Neural cell (in vitro differentiated cells): ENCODE data around the gene KCTD2. TPM values are rescaled to one million over a fixed set of nuclear protein-coding genes. Genes with fewer than 3 reads are reported as not detected.

Experiments
- H2AFZ ChIP-seq: fragments of 200-600, 300-800 bp; sonication (generic), shearing (Covaris generic); 2 replicates; pipeline ENCODE4 v1.6.0; 2014; ENCODE audit warnings: low read depth, mild to moderate bottlenecking, antibody characterized with exemption, low read length, moderate library complexity
- H3F3A ChIP-seq: fragments of 200-600 bp; shearing (Covaris generic); 2 replicates; pipeline ENCODE4 v1.6.1; 2016; ENCODE audit warnings: mild to moderate bottlenecking, moderate library complexity, mixed read lengths, antibody characterized with exemption, low read length; ENCODE audit not compliant: insufficient read depth, poor library complexity, severe bottlenecking
- H3K27ac ChIP-seq: fragments of 200-600, 300-800 bp; sonication (generic), shearing (Covaris generic); 2 replicates; pipeline ENCODE4 v1.5.1; 2014; ENCODE audit warnings: mild to moderate bottlenecking, low read length, moderate library complexity
- H3K27me3 ChIP-seq: fragments of 300-800, 200-600 bp; sonication (generic), shearing (Covaris generic); 2 replicates; pipeline ENCODE4 v1.6.0; 2014; ENCODE audit warnings: mild to moderate bottlenecking, low read depth, low read length, moderate library complexity; ENCODE audit not compliant: insufficient read depth
- H3K36me3 ChIP-seq: fragments of 300-800, 200-600 bp; sonication (generic), shearing (Covaris generic); 2 replicates; pipeline ENCODE4 v1.5.1; 2014; ENCODE audit warnings: mild to moderate bottlenecking, antibody characterized with exemption, low read length, moderate library complexity; ENCODE audit not compliant: insufficient read depth
- H3K4me2 ChIP-seq: fragments of 300-800, 200-600 bp; sonication (generic), shearing (Covaris generic); 2 replicates; pipeline ENCODE4 v1.6.0; 2014; ENCODE audit warnings: mild to moderate bottlenecking, low read length
- H3K4me3 ChIP-seq: fragments of 300-800, 200-600 bp; sonication (generic), shearing (Covaris generic); 2 replicates; pipeline ENCODE4 v1.5.1; 2014; ENCODE audit warnings: mild to moderate bottlenecking, low read length, moderate library complexity
- H3K79me2 ChIP-seq: fragments of 200-600 bp; shearing (Covaris generic); replicated peaks from 2 replicates; pipeline ENCODE4 v1.6.0; 2014; ENCODE audit warnings: mild to moderate bottlenecking, low read length, moderate library complexity; ENCODE audit not compliant: insufficient read depth
- H3K9ac ChIP-seq: fragments of 300-800, 200-600 bp; sonication (generic), shearing (Covaris generic); 2 replicates; pipeline ENCODE4 v1.6.1; 2016; ENCODE audit warnings: mild to moderate bottlenecking, low read length, mixed read lengths
- H3K9me2 ChIP-seq: fragments of 200-600 bp; shearing (Covaris generic); 2 replicates; pipeline ENCODE4 v1.6.1; 2016; ENCODE audit warnings: mild to moderate bottlenecking, low read length, mixed read lengths; ENCODE audit not compliant: insufficient read depth
- H3K9me3 ChIP-seq: fragments of 200-600, 300-800 bp; sonication (generic), shearing (Covaris generic); 2 replicates; pipeline ENCODE4 v1.6.1; 2016; ENCODE audit warnings: mild to moderate bottlenecking, mixed run types, low read length, moderate library complexity, mixed read lengths
- H4K20me1 ChIP-seq: fragments of 200-600 bp; shearing (Covaris generic); 2 replicates; pipeline ENCODE4 v1.6.1; 2016; ENCODE audit warnings: mild to moderate bottlenecking, mixed run types; ENCODE audit not compliant: insufficient read depth
- CTCF ChIP-seq: fragments of 450-650 bp; IDR thresholded peaks from 2 replicates; pipeline ENCODE4 v1.5.1; 2014; ENCODE audit warnings: antibody characterized with exemption, mild to moderate bottlenecking, moderate library complexity; ENCODE audit not compliant: poor library complexity, severe bottlenecking
- EP300 ChIP-seq: fragments of 450-650 bp; conservative IDR thresholded peaks from 2 replicates; pipeline ENCODE4 v1.6.1; 2014; ENCODE audit warnings: antibody characterized with exemption, mild to moderate bottlenecking, moderate library complexity; ENCODE audit not compliant: poor library complexity, severe bottlenecking
- EZH2 ChIP-seq: fragments of 200-600, 300-800 bp; shearing (Covaris generic), sonication (generic); IDR thresholded peaks from 2 replicates; pipeline ENCODE4 v1.6.1; 2014; ENCODE audit warnings: antibody characterized with exemption, low read length, borderline replicate concordance, mild to moderate bottlenecking; ENCODE audit not compliant: insufficient read depth, poor library complexity, severe bottlenecking
- MXI1 ChIP-seq: fragments of 450-650 bp; conservative IDR thresholded peaks from 2 replicates; pipeline ENCODE4 v1.6.1; 2014; ENCODE audit warnings: antibody characterized with exemption, mild to moderate bottlenecking; ENCODE audit not compliant: poor library complexity, severe bottlenecking
- POLR2AphosphoS5 ChIP-seq: IDR thresholded peaks from 2 replicates; pipeline ENCODE4 v1.6.1; 2012
- RAD21 ChIP-seq: fragments of 450-650 bp; conservative IDR thresholded peaks from 2 replicates; pipeline ENCODE4 v1.6.1; 2014; ENCODE audit warnings: antibody characterized with exemption, mild to moderate bottlenecking, moderate library complexity
- REST ChIP-seq: IDR thresholded peaks from 2 replicates; pipeline ENCODE4 v1.6.1; 2012; ENCODE audit warnings: borderline replicate concordance
- SMC3 ChIP-seq: fragments of 450-650 bp; conservative IDR thresholded peaks from 2 replicates; pipeline ENCODE4 v1.6.1; 2014; ENCODE audit warnings: antibody characterized with exemption, mild to moderate bottlenecking, moderate library complexity; ENCODE audit not compliant: poor library complexity
- TAF1 ChIP-seq: IDR thresholded peaks from 2 replicates; pipeline ENCODE4 v1.6.1; 2012; ENCODE audit warnings: low read depth
- polyA plus RNA-seq: library from polyadenylated mRNA; depleted of rRNA; stranded (reverse); fragments of >200 nt; gene quantifications from 2 replicates; pipeline ENCODE4 v1.2.3, GENCODE V29; 2014

The KCTD2 gene
- polyA plus RNA-seq, 1 donor from 2014 or later, result 32.8 TPM

- Histone ChIP-seq H3K27ac (peak overlapping the region; percentile 92), H3K9me2 (no peaks in the 10 kb centered on the region), H3K4me3 (peak overlapping the region; percentile 71), H4K20me1 (no peaks in the 10 kb centered on the region), H3K9me3 (no peaks in the 10 kb centered on the region), H3F3A (peaks cover 4% of the 10 kb centered on the region), H2AFZ (peak overlapping the region; percentile 90), H3K36me3 (no peaks in the 10 kb centered on the region), H3K9ac (peak overlapping the region; percentile 83), H3K79me2 (peaks cover 6% of the 10 kb centered on the region), H3K4me2 (peak overlapping the region; percentile 94), H3K27me3 (no peaks in the 10 kb centered on the region)
- TF ChIP-seq MXI1 (no peak), EP300 (no peak), EZH2 (no peak), TAF1 (no peak), POLR2AphosphoS5 (no peak), RAD21 (no peak), CTCF (no peak), SMC3 (no peak), REST (no peak)
Observed at GRCh38 chr17:75011401-75012095, 35.5 kb upstream of the KCTD2 start.

GRCh38 chr17:75012096-75012345 lies 35.0 kb upstream of the KCTD2 start:
- H3K36me3 ChIP-seq, result no peaks in the 10 kb centered on the region
- H3F3A ChIP-seq, result peaks cover 4% of the 10 kb centered on the region
- TF ChIP-seq RAD21 (no peak), POLR2AphosphoS5 (no peak)
- H3K4me3 ChIP-seq, result peak overlapping the region; percentile 71
- H3K9me3 ChIP-seq, result no peaks in the 10 kb centered on the region
- peak overlapping the region; percentile 83 for H3K9ac ChIP-seq
- no peaks in the 10 kb centered on the region for H3K9me2 ChIP-seq
- peaks cover 6% of the 10 kb centered on the region for H3K79me2 ChIP-seq
- H2AFZ ChIP-seq, result peak overlapping the region; percentile 90
- H3K4me2 ChIP-seq, result peak overlapping the region; percentile 94
- no peaks in the 10 kb centered on the region for H4K20me1 ChIP-seq
- H3K27ac ChIP-seq, result peak overlapping the region; percentile 92
- H3K27me3 ChIP-seq, result no peaks in the 10 kb centered on the region
